ENCODE data around the gene PPRC1.
A peak's percentile ranks its signal among the peaks of the same experiment; 100 is the strongest.

The PPRC1 gene

GRCh38 chr10:102146971-102147428, 14.2 kb downstream of the PPRC1 start:
- DNase-seq (ENCODE audit: low read depth in 2 of 2): no peak

- no peak for DNase-seq (ENCODE audit: low read depth in 2 of 2)
These were observed 14.7 kb downstream of the PPRC1 start for GRCh38 chr10:102147561-102147960.

- DNase-seq (ENCODE audit: low read depth in 2 of 2): no peak
These were observed 15.4 kb downstream of the PPRC1 start for GRCh38 chr10:102148275-102148674.

GRCh38 chr10:102150970-102151773, 18.3 kb downstream of the PPRC1 start:
- no peak for DNase-seq (ENCODE audit: low read depth in 2 of 2)

GRCh38 chr10:102151774-102152544, 19.1 kb downstream of the PPRC1 start, which contains the start of gene NOLC1:
NOLC1 (plus strand) TSS chr10:102152389; CDS start chr10:102152411, 22 bp downstream.
- peak; percentile 99 for DNase-seq (ENCODE audit: low read depth in 2 of 2)

- peak; percentile 22 to 32 for DNase-seq (ENCODE audit: low read depth in 2 of 2)
These were observed 19.7 kb downstream of the PPRC1 start for GRCh38 chr10:102152545-102152890.

GRCh38 chr10:102153093-102153620, 20.3 kb downstream of the PPRC1 start:
- no peak for DNase-seq (ENCODE audit: low read depth in 2 of 2)

GRCh38 chr10:102154466-102155116, 21.8 kb downstream of the PPRC1 start:
- DNase-seq (ENCODE audit: low read depth in 2 of 2): no peak

GRCh38 chr10:102157224-102157623, 24.4 kb downstream of the PPRC1 start:
- DNase-seq (ENCODE audit: low read depth in 2 of 2): no peak

- no peak for DNase-seq (ENCODE audit: low read depth in 2 of 2)
These were observed 26.3 kb downstream of the PPRC1 start for GRCh38 chr10:102159051-102159597.

GRCh38 chr10:102159831-102160230, 27.0 kb downstream of the PPRC1 start:
- DNase-seq (ENCODE audit: low read depth in 2 of 2): no peak

GRCh38 chr10:102163342-102163989, 30.6 kb downstream of the PPRC1 start:
- no peak for DNase-seq (ENCODE audit: low read depth in 2 of 2)

GRCh38 chr10:102167861-102168260, 35.0 kb downstream of the PPRC1 start:
- DNase-seq (ENCODE audit: low read depth in 2 of 2): no peak

- no peak for DNase-seq (ENCODE audit: low read depth in 2 of 2)
These were observed 37.8 kb downstream of the PPRC1 start for GRCh38 chr10:102170602-102171001.

GRCh38 chr10:102172288-102172687, 39.4 kb downstream of the PPRC1 start:
- DNase-seq (ENCODE audit: low read depth in 2 of 2): no peak

GRCh38 chr10:102175415-102175814, 42.6 kb downstream of the PPRC1 start:
- no peak for DNase-seq (ENCODE audit: low read depth in 2 of 2)

GRCh38 chr10:102184606-102185005, 51.8 kb downstream of the PPRC1 start:
- no peak for DNase-seq (ENCODE audit: low read depth in 2 of 2)

- DNase-seq (ENCODE audit: low read depth in 2 of 2): no peak
These were observed 52.4 kb downstream of the PPRC1 start for GRCh38 chr10:102185272-102185671.

- DNase-seq (ENCODE audit: low read depth in 2 of 2): no peak
These were observed 53.1 kb downstream of the PPRC1 start for GRCh38 chr10:102185811-102186527.

GRCh38 chr10:102188298-102188940, 55.6 kb downstream of the PPRC1 start:
- no peak for DNase-seq (ENCODE audit: low read depth in 2 of 2)

All from activated CD8-positive, alpha-beta memory T cell treated with anti-CD3 and anti-CD28 coated beads for 4 hours (primary cell).